SK-N-SH treated with all-trans-retinoic acid at 6 μM for 48 hours (cell line): Measurements from ENCODE around the gene NAALADL2.

Experiments
- ATAC-seq: fragments of 200-7000 bp; cut with Tn5 transposase; 3 replicates; pipeline ENCODE4 v1.9.1; 2020; ENCODE audit warnings: mild to moderate bottlenecking, moderate library complexity
- ARNTL ChIP-seq: fragments of 450-650 bp; formaldehyde crosslinking; IDR thresholded peaks from 2 replicates; pipeline ENCODE4 v1.5.0; 2020; ENCODE audit warnings: low read depth, mild to moderate bottlenecking, moderate library complexity, borderline replicate concordance
- BACH2 ChIP-seq: fragments of 250-450 bp; sonication (Bioruptor Pico); IDR thresholded peaks from 2 replicates; pipeline ENCODE4 v1.9.0; 2021; ENCODE audit warnings: mild to moderate bottlenecking, borderline replicate concordance
- CREB5 ChIP-seq: fragments of 250-450 bp; sonication (Bioruptor Pico); IDR thresholded peaks from 2 replicates; pipeline ENCODE4 v1.5.1; 2020; ENCODE audit warnings: low read depth, mild to moderate bottlenecking, moderate library complexity
- CSDC2 ChIP-seq: fragments of 250-450 bp; sonication (Bioruptor Pico); IDR thresholded peaks from 2 replicates; pipeline ENCODE4 v1.5.0; 2020; ENCODE audit warnings: mild to moderate bottlenecking, moderate library complexity
- CSRNP3 ChIP-seq: fragments of 250-450 bp; sonication (Bioruptor Pico); IDR thresholded peaks from 2 replicates; pipeline ENCODE4 v1.5.1; 2021; ENCODE audit warnings: mild to moderate bottlenecking, moderate library complexity
- ESRRG ChIP-seq: fragments of 250-450 bp; sonication (Bioruptor Pico); IDR thresholded peaks from 2 replicates; pipeline ENCODE4 v1.6.1; 2021; ENCODE audit warnings: mild to moderate bottlenecking
- GLIS3 ChIP-seq: fragments of 250-450 bp; sonication (Bioruptor Pico); IDR thresholded peaks from 2 replicates; pipeline ENCODE4 v1.5.0; 2020; ENCODE audit warnings: mild to moderate bottlenecking, moderate library complexity
- ISL1 ChIP-seq: fragments of 250-450 bp; sonication (Bioruptor Pico); IDR thresholded peaks from 2 replicates; pipeline ENCODE4 v2.1.2; 2022; ENCODE audit warnings: mild to moderate bottlenecking, moderate library complexity
- OSR1 ChIP-seq: fragments of 250-450 bp; sonication (Bioruptor Pico); IDR thresholded peaks from 2 replicates; pipeline ENCODE4 v1.8.0; 2022; ENCODE audit warnings: moderate library complexity, mild to moderate bottlenecking, inconsistent platforms
- POU6F1 ChIP-seq: fragments of 250-450 bp; sonication (Bioruptor Pico); IDR thresholded peaks from 2 replicates; pipeline ENCODE4 v1.8.0; 2021; ENCODE audit warnings: low read depth, mild to moderate bottlenecking, moderate library complexity, borderline replicate concordance
- PPARA ChIP-seq: fragments of 250-450 bp; sonication (Bioruptor Pico); IDR thresholded peaks from 2 replicates; pipeline ENCODE4 v1.5.0; 2020; ENCODE audit warnings: mild to moderate bottlenecking, borderline replicate concordance
- RARB ChIP-seq: fragments of 250-450 bp; sonication (Bioruptor Pico); IDR thresholded peaks from 2 replicates; pipeline ENCODE4 v1.8.0; 2021; ENCODE audit warnings: mild to moderate bottlenecking, moderate library complexity
- TCF4 ChIP-seq: fragments of 250-450 bp; sonication (Bioruptor Pico); IDR thresholded peaks from 2 replicates; pipeline ENCODE4 v1.8.0; 2021; ENCODE audit warnings: mild to moderate bottlenecking, moderate library complexity, borderline replicate concordance
- TOX ChIP-seq: fragments of 250-450 bp; sonication (Bioruptor Pico); IDR thresholded peaks from 2 replicates; pipeline ENCODE4 v1.8.0; 2021; ENCODE audit warnings: mild to moderate bottlenecking, moderate library complexity, borderline replicate concordance
- TSHZ2 ChIP-seq: fragments of 250-450 bp; sonication (Bioruptor Pico); IDR thresholded peaks from 2 replicates; pipeline ENCODE4 v1.5.0; 2020; ENCODE audit warnings: mild to moderate bottlenecking, moderate library complexity
- ZC3H10 ChIP-seq: fragments of 250-450 bp; sonication (Bioruptor Pico); IDR thresholded peaks from 2 replicates; pipeline ENCODE4 v1.5.1; 2021; ENCODE audit warnings: mild to moderate bottlenecking, moderate library complexity
- ZFP3 ChIP-seq: fragments of 250-450 bp; sonication (Bioruptor Pico); IDR thresholded peaks from 2 replicates; pipeline ENCODE4 v1.5.0; 2020; ENCODE audit warnings: mild to moderate bottlenecking, moderate library complexity
- ZFP30 ChIP-seq: fragments of 450-650 bp; formaldehyde crosslinking; IDR thresholded peaks from 2 replicates; pipeline ENCODE4 v1.5.0; 2022; ENCODE audit warnings: mild to moderate bottlenecking, moderate library complexity
- ZNF565 ChIP-seq: fragments of 450-650 bp; formaldehyde crosslinking; conservative IDR thresholded peaks from 2 replicates; pipeline ENCODE4 v1.5.0; 2020; ENCODE audit warnings: low read depth, mild to moderate bottlenecking, moderate library complexity
- ZNF70 ChIP-seq: fragments of 450-650 bp; formaldehyde crosslinking; IDR thresholded peaks from 2 replicates; pipeline ENCODE4 v1.5.0; 2020; ENCODE audit warnings: mild to moderate bottlenecking, moderate library complexity
- ZNF8 ChIP-seq: fragments of 450-650 bp; formaldehyde crosslinking; IDR thresholded peaks from 2 replicates; pipeline ENCODE4 v1.5.0; 2020; ENCODE audit warnings: mild to moderate bottlenecking, moderate library complexity

The NAALADL2 gene

GRCh38 chr3:175102161-175102560 lies 243.0 kb downstream of the NAALADL2 start:
- ATAC-seq: no peak
- TF ChIP-seq ZC3H10 (CRISPR knock-in tag) (no peak), CSDC2 (CRISPR knock-in tag) (no peak), RARB (CRISPR knock-in tag) (no peak), ESRRG (no peak), ZNF8 (CRISPR knock-in tag) (no peak), ZNF70 (CRISPR knock-in tag) (no peak), ZFP30 (no peak), TCF4 (CRISPR knock-in tag) (no peak), ZFP3 (CRISPR knock-in tag) (no peak), POU6F1 (CRISPR knock-in tag) (no peak), ARNTL (CRISPR knock-in tag) (no peak), PPARA (no peak), ZNF565 (CRISPR knock-in tag) (no peak), TOX (CRISPR knock-in tag) (no peak), CREB5 (CRISPR knock-in tag) (no peak), ISL1 (CRISPR knock-in tag) (no peak), GLIS3 (CRISPR knock-in tag) (no peak), OSR1 (CRISPR knock-in tag) (no peak), CSRNP3 (CRISPR knock-in tag) (no peak)

- ATAC-seq: no peak
- no peak for TF ChIP-seq BACH2
- no peak for TF ChIP-seq RARB (CRISPR knock-in tag)
- TF ChIP-seq ZNF565 (CRISPR knock-in tag): no peak
- no peak for TF ChIP-seq ISL1 (CRISPR knock-in tag)
- no peak for TF ChIP-seq OSR1 (CRISPR knock-in tag)
These were observed 244.2 kb downstream of the NAALADL2 start for GRCh38 chr3:175103298-175103697.

- TF ChIP-seq ESRRG: no peak
- TF ChIP-seq BACH2: no peak
- no peak for TF ChIP-seq TCF4 (CRISPR knock-in tag)
- no peak for TF ChIP-seq ZFP30
- TF ChIP-seq ZNF70 (CRISPR knock-in tag): no peak
- no peak for TF ChIP-seq ARNTL (CRISPR knock-in tag)
- no peak for TF ChIP-seq RARB (CRISPR knock-in tag)
- no peak for TF ChIP-seq PPARA
- no peak for TF ChIP-seq TSHZ2
- TF ChIP-seq CREB5 (CRISPR knock-in tag): no peak
- no peak for TF ChIP-seq GLIS3 (CRISPR knock-in tag)
- TF ChIP-seq ZNF8 (CRISPR knock-in tag): no peak
- no peak for TF ChIP-seq ZNF565 (CRISPR knock-in tag)
- no peak for TF ChIP-seq CSDC2 (CRISPR knock-in tag)
- no peak for TF ChIP-seq OSR1 (CRISPR knock-in tag)
- TF ChIP-seq POU6F1 (CRISPR knock-in tag): no peak
- no peak for TF ChIP-seq CSRNP3 (CRISPR knock-in tag)
- ATAC-seq: no peak
These were observed 245.9 kb downstream of the NAALADL2 start for GRCh38 chr3:175105066-175105465.
